Small intestine (tissue), 7 donors: ENCODE data around the gene AKR7A2. TPM values are rescaled to one million over a fixed set of nuclear protein-coding genes. Genes with fewer than 3 reads are reported as not detected.

ENCODE experiments used
- DNase-seq, 2 donors: peaks; one replicate each; pipeline versions ENCODE4 v3.0.0 to v3.0.0-alpha.2; 2013
- FAIRE-seq: peaks from 2 replicates; lab custom pipeline; 2012; peaks lifted over from hg19 to GRCh38; lab: Jason Lieb, UNC
- H3K27ac ChIP-seq, 3 donors: one replicate each; pipeline ENCODE4 v1.5.1; 2013; ENCODE audit warnings: low read length in 2 of 3, mild to moderate bottlenecking in 2 of 3, control low read depth in 1 of 3, inconsistent platforms in 1 of 3, low read depth in 1 of 3, moderate library complexity in 1 of 3
- H3K27me3 ChIP-seq, 3 donors: one replicate each; pipeline ENCODE4 v1.6.1; 2013; ENCODE audit warnings: low read length in 3 of 3, inconsistent platforms in 1 of 3; ENCODE audit not compliant: control insufficient read depth in 3 of 3, insufficient read depth in 3 of 3
- H3K36me3 ChIP-seq, 3 donors: one replicate each; pipeline ENCODE4 v1.6.1; 2013; ENCODE audit warnings: low read length in 3 of 3, inconsistent platforms in 1 of 3, low read depth in 1 of 3, mild to moderate bottlenecking in 1 of 3, moderate library complexity in 1 of 3; ENCODE audit not compliant: control insufficient read depth in 3 of 3, insufficient read depth in 2 of 3
- H3K4me1 ChIP-seq, 3 donors: one replicate each; pipeline ENCODE4 v1.6.1; 2013; ENCODE audit warnings: low read length in 2 of 3, inconsistent platforms in 1 of 3, low read depth in 1 of 3, mild to moderate bottlenecking in 1 of 3, moderate library complexity in 1 of 3; ENCODE audit not compliant: control insufficient read depth in 3 of 3, insufficient read depth in 2 of 3
- H3K4me3 ChIP-seq, 3 donors: one replicate each; pipeline ENCODE4 v1.5.1; 2013; ENCODE audit warnings: low read length in 3 of 3, control low read depth in 1 of 3, inconsistent platforms in 1 of 3, low read depth in 1 of 3, mild to moderate bottlenecking in 1 of 3, moderate library complexity in 1 of 3
- H3K9me3 ChIP-seq, 2 donors: one replicate each; pipeline ENCODE4 v1.6.1; 2013; ENCODE audit warnings: low read depth in 1 of 2, low read length in 1 of 2; ENCODE audit not compliant: control insufficient read depth in 2 of 2, insufficient read depth in 1 of 2
- WGBS, 3 donors: extraction: QIAGEN DNeasy Blood & Tissue Kit; methylation state at CpG; one replicate each; pipeline ENCODE4 v1.1.7; 2013; 5-methylcytosine and 5-hydroxymethylcytosine counted together
- polyA plus RNA-seq, 4 donors: library from polyadenylated mRNA; stranded (reverse) in 3 of 4; unstranded in 1 of 4; fragments of 200-250 nt in 3 of 4; fragments of 120-200 nt in 1 of 4; gene quantifications; one replicate each; pipeline versions ENCODE4 v1.2.1 to v1.2.3, GENCODE V29; 2013
- donor health status: healthy with polysubstance abuse.
- donor health status: control.
- donor health status: control.
- donor health status: Bipolar disorder and iron deficiency.
- donor health status: healthy.

AKR7A2 gene
- polyA plus RNA-seq, 4 donors = 73.2 to 153 (median 119) TPM

DNA sequence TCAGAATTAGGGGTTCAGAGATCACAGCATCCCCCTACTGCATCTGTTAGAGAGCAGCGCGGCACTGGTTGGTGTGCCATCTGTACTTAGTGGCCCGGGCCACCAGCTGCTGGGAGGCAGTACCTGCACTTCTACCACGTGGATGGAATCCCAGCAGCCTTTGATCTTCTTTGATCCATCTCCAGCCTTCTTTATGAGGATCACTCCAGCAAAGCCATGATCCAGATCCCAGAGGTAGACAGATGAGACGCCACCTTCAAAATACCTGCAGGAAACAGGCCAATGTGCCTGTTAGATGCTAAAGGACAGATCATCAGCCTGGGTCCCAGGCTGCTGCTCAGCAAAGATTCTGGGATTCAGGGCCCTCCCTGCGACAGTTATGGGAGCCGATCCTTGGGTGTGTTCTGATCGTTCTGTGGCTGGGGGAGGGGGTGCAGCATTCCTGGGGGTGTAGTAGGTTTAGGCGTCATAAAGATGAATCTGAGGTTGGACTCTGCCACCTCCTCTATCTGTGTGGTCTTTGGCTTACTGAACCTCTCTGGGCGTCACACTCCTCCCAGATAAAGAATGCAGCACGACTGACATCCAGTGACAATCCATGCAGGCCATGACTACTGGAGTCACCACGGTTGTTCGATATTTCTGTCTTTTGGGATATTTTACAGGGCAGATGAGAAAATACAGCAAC, 45.5 kb upstream of the AKR7A2 start:
- H3K4me3 ChIP-seq = no peak overlapping the region
- DNase-seq (peak; percentile 57 to 73), FAIRE-seq (no peak)
- peak overlapping the region in 2 of 3 donors; percentile 16 to 63 for H3K27ac ChIP-seq
- 66 to 83% (median 80%) methylated on average over 13 of the region's 13 CpGs for WGBS, 3 donors
- H3K4me1 ChIP-seq = peaks cover 0 to 13% (median 2%) of the 10 kb centered on the region in 3 donors
- no peaks in the 10 kb centered on the region for H3K27me3 ChIP-seq
- H3K36me3 ChIP-seq = peaks cover 13 to 75% (median 17%) of the 10 kb centered on the region in 3 donors
- no peaks in the 10 kb centered on the region for H3K9me3 ChIP-seq

DNA sequence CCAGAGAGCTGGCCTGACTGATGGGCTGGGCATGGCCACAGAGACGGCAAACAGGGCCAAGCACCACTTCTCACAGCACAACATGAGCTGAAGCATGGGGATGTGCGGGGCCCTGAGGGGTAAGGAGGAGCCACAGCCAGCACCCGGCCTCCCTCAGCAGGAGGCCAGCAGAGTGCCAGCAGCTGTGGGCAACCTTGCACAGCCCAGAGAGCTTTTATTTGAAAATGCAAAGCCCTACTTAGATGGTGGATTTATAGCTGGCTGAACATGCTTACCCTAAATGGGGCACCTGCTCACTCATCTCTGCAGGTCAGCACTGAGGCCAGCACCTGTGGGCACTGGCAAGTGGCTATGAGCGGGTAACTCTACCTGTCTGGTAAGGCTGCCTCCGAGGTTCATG, 44.3 kb upstream of the AKR7A2 start:
- H3K27me3 ChIP-seq = no peaks in the 10 kb centered on the region
- no peak for FAIRE-seq
- peaks cover 0 to 13% (median 2%) of the 10 kb centered on the region in 3 donors for H3K4me1 ChIP-seq
- DNase-seq = no peak
- H3K36me3 ChIP-seq = peaks cover 17 to 81% (median 21%) of the 10 kb centered on the region in 3 donors
- no peak overlapping the region for H3K27ac ChIP-seq
- no peak overlapping the region for H3K4me3 ChIP-seq
- WGBS, 3 donors = 83 to 95% (median 95%) methylated on average over 5 of the region's 5 CpGs
- H3K9me3 ChIP-seq = no peaks in the 10 kb centered on the region

DNA sequence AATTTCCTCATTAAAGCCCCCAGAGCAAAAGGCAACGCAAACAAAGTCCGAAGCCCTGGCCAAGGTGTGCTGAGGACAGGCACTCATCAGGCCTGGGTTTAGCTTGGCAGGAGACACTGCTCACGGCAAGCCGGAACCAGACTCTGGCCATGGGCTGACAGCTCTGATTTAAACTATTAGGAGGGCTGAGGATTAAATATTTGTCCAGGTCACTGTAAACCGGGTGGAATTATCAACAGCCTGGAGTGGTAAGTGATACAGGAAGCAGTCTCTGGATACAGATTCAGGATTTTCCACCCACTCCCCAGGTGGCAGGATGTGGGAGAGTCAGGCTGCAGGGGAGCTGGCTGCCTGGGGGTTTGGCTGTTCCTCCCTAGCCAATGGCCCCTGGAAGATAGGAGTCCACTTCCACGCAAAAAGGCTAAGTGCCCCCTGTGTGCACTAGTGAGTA, 42.6 kb upstream of the AKR7A2 start:
- no peaks in the 10 kb centered on the region for H3K9me3 ChIP-seq
- H3K27ac ChIP-seq = no peak overlapping the region
- WGBS, 3 donors = 82 to 93% (median 91%) methylated on average over 6 of the region's 6 CpGs
- H3K27me3 ChIP-seq = no peaks in the 10 kb centered on the region
- peaks cover 17 to 88% (median 26%) of the 10 kb centered on the region in 3 donors for H3K36me3 ChIP-seq
- H3K4me1 ChIP-seq = peaks cover 0 to 13% (median 2%) of the 10 kb centered on the region in 3 donors
- DNase-seq = no peak
- H3K4me3 ChIP-seq = no peak overlapping the region
- FAIRE-seq = no peak

DNA sequence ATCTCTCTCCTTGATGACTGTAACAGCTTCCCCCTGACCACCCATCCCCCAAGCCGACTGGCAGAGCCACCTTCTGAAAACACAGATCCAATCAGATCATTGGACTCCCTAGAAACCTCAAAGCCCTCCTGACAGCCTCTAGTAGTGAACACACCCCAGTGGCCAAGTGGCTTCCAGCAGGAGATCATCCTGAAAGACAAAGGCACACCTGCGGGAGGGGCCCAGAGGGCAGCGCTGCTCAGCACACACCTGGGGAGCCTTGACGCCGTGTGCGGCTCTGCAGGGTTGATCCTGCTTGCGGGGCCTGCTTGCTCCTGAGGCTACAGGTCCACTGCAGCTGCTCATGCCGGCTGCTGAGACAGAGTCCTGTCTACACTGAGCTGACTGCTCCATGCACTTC, 41.7 kb upstream of the AKR7A2 start:
- FAIRE-seq (no peak), DNase-seq (no peak)
- no peaks in the 10 kb centered on the region for H3K9me3 ChIP-seq
- no peaks in the 10 kb centered on the region for H3K27me3 ChIP-seq
- peaks cover 17 to 91% (median 26%) of the 10 kb centered on the region in 3 donors for H3K36me3 ChIP-seq
- H3K4me3 ChIP-seq = no peak overlapping the region
- H3K27ac ChIP-seq = peak overlapping the region in 1 of 3 donors; percentile 6
- 55 to 80% (median 70%) methylated on average over 8 of the region's 8 CpGs for WGBS, 3 donors
- H3K4me1 ChIP-seq = peaks cover 0 to 13% (median 2%) of the 10 kb centered on the region in 3 donors

DNA sequence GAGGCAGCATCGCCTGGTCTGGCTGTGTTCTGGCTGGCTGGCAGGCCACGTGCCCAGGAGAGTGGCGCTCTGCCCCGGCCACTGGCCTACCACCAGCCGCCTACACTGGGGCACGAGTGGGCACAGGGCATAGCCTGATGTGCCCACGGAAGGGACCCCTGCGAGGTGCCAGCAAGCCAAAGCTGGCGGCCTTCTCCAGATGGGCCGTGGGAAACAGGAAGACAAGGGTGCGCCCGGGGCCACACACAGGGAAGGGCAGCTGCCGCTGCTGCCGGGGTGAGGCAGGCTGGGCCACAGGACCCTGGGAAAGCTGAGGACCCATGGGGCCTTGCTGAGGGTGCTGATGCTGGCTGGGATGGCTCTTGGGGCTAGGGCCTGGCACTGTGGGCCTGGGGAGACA, 40.9 kb upstream of the AKR7A2 start:
- Histone ChIP-seq H3K27ac (peak overlapping the region in 1 of 3 donors; percentile 1), H3K9me3 (no peaks in the 10 kb centered on the region), H3K4me3 (no peak overlapping the region), H3K27me3 (no peaks in the 10 kb centered on the region), H3K4me1 (peaks cover 0 to 11% (median under 1%) of the 10 kb centered on the region in 3 donors), H3K36me3 (peaks cover 17 to 89% (median 26%) of the 10 kb centered on the region in 3 donors)
- DNase-seq (no peak), FAIRE-seq (no peak)
- WGBS, 3 donors = 89 to 92% (median 89%) methylated on average over 14 of the region's 14 CpGs

DNA sequence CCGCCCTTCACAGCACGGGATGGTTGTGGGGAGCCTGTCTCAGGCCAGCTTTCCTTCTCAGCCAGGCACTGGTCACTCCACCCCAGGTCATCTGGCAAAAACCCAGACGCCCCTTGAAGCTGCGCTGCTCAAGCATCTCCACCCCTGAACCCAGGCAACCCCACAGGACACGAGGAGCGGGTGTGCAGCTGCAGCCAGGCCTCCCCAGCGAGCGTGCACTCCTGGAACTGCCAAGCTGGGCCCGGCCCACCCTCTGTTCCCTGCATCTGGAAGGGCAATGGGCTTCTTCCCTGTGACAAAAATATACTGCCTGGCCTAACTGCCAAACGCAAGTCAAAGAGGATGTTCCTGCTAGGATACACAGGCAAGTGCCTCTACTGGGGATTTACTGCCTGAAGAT, 39.9 kb upstream of the AKR7A2 start:
- Histone ChIP-seq H3K36me3 (peaks cover 17 to 90% (median 26%) of the 10 kb centered on the region in 3 donors), H3K4me1 (peaks cover 0 to 11% (median 0%) of the 10 kb centered on the region in 3 donors), H3K27me3 (no peaks in the 10 kb centered on the region), H3K9me3 (no peaks in the 10 kb centered on the region), H3K27ac (peak overlapping the region in 1 of 3 donors; percentile 24), H3K4me3 (no peak overlapping the region)
- no peak for DNase-seq
- no peak for FAIRE-seq
- WGBS, 3 donors = 74 to 92% (median 88%) methylated on average over 10 of the region's 10 CpGs

DNA sequence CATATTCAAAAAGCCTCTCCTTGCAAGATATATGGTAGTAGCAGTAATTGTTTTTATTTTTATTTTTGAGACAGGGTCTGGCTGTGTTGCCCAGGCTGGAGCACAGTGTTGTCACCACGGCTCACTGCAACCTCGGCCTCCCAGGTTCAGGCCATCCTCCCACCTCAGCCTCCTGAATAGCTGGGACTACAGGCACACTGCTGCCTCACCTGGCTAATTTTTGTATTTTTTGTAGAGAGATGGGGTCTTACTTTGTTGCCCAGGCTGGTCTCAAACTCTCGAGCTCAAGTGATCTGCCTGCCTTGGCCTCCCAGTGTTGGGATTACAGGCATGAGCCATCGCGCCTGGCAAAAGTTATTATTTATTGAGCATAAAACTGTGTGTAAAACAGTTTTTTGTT, 38.6 kb upstream of the AKR7A2 start:
- 96 to 100% (median 96%) methylated on average over 5 of the region's 5 CpGs for WGBS, 3 donors
- FAIRE-seq (no peak), DNase-seq (no peak)
- Histone ChIP-seq H3K9me3 (no peaks in the 10 kb centered on the region), H3K27me3 (no peaks in the 10 kb centered on the region), H3K27ac (no peak overlapping the region), H3K4me3 (no peak overlapping the region), H3K4me1 (peaks cover 0 to 11% (median 0%) of the 10 kb centered on the region in 3 donors), H3K36me3 (peaks cover 12 to 83% (median 22%) of the 10 kb centered on the region in 3 donors)

DNA sequence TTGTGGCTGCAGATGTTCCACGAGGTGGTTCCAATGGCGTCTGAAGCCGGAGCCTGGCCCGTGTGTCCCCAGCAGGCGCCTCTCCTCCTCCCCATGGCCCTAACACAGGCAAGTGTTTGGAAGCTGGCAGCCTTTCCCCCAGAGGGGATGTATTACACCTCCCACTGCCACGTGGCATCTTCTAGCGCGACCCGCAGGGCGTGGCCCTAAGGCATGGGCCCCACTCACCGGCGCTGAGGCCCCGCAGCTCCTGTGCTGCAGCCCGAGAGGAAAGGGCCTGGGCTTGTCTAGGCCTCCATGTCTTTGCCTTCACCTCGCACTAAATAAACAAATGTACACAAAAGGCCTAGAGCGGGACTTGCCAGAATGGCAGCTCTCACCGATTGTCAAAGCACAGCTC, 38.1 kb upstream of the AKR7A2 start:
- Histone ChIP-seq H3K4me1 (peaks cover 0 to 11% (median 0%) of the 10 kb centered on the region in 3 donors), H3K9me3 (no peaks in the 10 kb centered on the region), H3K27me3 (no peaks in the 10 kb centered on the region), H3K36me3 (peaks cover 12 to 85% (median 20%) of the 10 kb centered on the region in 3 donors), H3K4me3 (no peak overlapping the region), H3K27ac (no peak overlapping the region)
- DNase-seq (no peak), FAIRE-seq (no peak)
- 91 to 93% (median 91%) methylated on average over 17 of the region's 17 CpGs for WGBS, 3 donors
